Smooth muscle cell (in vitro differentiated cells): ENCODE data around the gene TIMM21. TPM values are rescaled to one million over a fixed set of nuclear protein-coding genes. Genes with fewer than 3 reads are reported as not detected.
A peak's percentile ranks its signal among the peaks of the same experiment; 100 is the strongest.

Source experiments
- DNase-seq: peaks from one replicate; lab custom pipeline; 2025; ENCODE audit not compliant: unreplicated experiment; lab: John Stamatoyannopoulos, UW
- H2AFZ ChIP-seq: fragments of 200-600 bp; sonication (generic); 2 replicates; pipeline ENCODE4 v1.6.0; 2016; ENCODE audit warnings: antibody characterized with exemption, low read depth, mild to moderate bottlenecking
- H3F3A ChIP-seq: fragments of 200-600 bp; sonication (generic); 2 replicates; pipeline ENCODE4 v1.6.0; 2017; ENCODE audit warnings: antibody characterized with exemption, low read depth
- H3K27ac ChIP-seq: fragments of 200-600 bp; sonication (generic); 2 replicates; pipeline ENCODE4 v1.5.1; 2016; ENCODE audit warnings: low read depth, mild to moderate bottlenecking
- H3K27me3 ChIP-seq: fragments of 200-600 bp; sonication (generic); 2 replicates; pipeline ENCODE4 v1.6.1; 2016; ENCODE audit warnings: low read depth, mild to moderate bottlenecking
- H3K36me3 ChIP-seq: fragments of 200-600 bp; sonication (generic); 2 replicates; pipeline ENCODE4 v1.5.1; 2016; ENCODE audit warnings: low read depth
- H3K4me1 ChIP-seq: fragments of 200-600 bp; sonication (generic); 2 replicates; pipeline ENCODE4 v1.5.1; 2016; ENCODE audit warnings: low read depth
- H3K4me2 ChIP-seq: fragments of 200-600 bp; sonication (generic); 2 replicates; pipeline ENCODE4 v1.6.0; 2016; ENCODE audit warnings: mild to moderate bottlenecking
- H3K4me3 ChIP-seq: fragments of 200-600 bp; sonication (generic); 2 replicates; pipeline ENCODE4 v1.5.1; 2016; ENCODE audit warnings: mild to moderate bottlenecking
- H3K79me2 ChIP-seq: fragments of 200-600 bp; sonication (generic); 2 replicates; pipeline ENCODE4 v1.6.0; 2016; ENCODE audit warnings: low read depth, mild to moderate bottlenecking
- H3K9ac ChIP-seq: fragments of 200-600 bp; sonication (generic); 2 replicates; pipeline ENCODE4 v1.6.0; 2016; ENCODE audit warnings: low read depth
- H3K9me3 ChIP-seq: fragments of 200-600 bp; sonication (generic); replicated peaks from 2 replicates; pipeline ENCODE4 v1.5.1; 2016; ENCODE audit warnings: low read depth
- H4K20me1 ChIP-seq: fragments of 200-600 bp; sonication (generic); 2 replicates; pipeline ENCODE4 v1.6.0; 2016; ENCODE audit warnings: low read depth
- CTCF ChIP-seq: fragments of 200-600 bp; sonication (generic); IDR thresholded peaks from 2 replicates; pipeline ENCODE4 v1.5.1; 2017; ENCODE audit warnings: borderline replicate concordance, mild to moderate bottlenecking, antibody characterized with exemption; ENCODE audit not compliant: insufficient read depth, poor library complexity, severe bottlenecking
- whole genome bisulfite sequencing: methylation state at CpG from one replicate; pipeline ENCODE4 v1.1.7; 2016; ENCODE audit warnings: low lambda C conversion rate; 5-methylcytosine and 5-hydroxymethylcytosine counted together
- polyA plus RNA-seq: library from polyadenylated mRNA; unstranded; fragments of >200 nt; fragmentation: Nextera tagmentation; extraction: Ambion mirVana; gene quantifications from 2 replicates; pipeline ENCODE4 v1.2.1, GENCODE V29; 2016
- total RNA-seq: library from RNA; depleted of rRNA; stranded (reverse); fragments of >200 nt; gene quantifications from 2 replicates; pipeline ENCODE4 v1.2.3, GENCODE V29; 2014

TIMM21 gene
- total and polyA plus RNA-seq, 2 experiments from 2014 or later, result 27.6 to 72.6 TPM

- Histone ChIP-seq H3K4me1 (peaks cover 11% of the 10 kb centered on the region), H3K4me3 (no peak overlapping the region), H3K4me2 (no peak overlapping the region), H4K20me1 (no peaks in the 10 kb centered on the region), H2AFZ (no peak overlapping the region), H3K79me2 (no peaks in the 10 kb centered on the region), H3K9ac (no peak overlapping the region), H3F3A (no peaks in the 10 kb centered on the region), H3K27me3 (no peaks in the 10 kb centered on the region), H3K27ac (no peak overlapping the region), H3K36me3 (no peaks in the 10 kb centered on the region), H3K9me3 (no peaks in the 10 kb centered on the region)
- WGBS, result 73% methylated on average over 3 of the region's 3 CpGs
- TF ChIP-seq CTCF, result no peak
- DNase-seq, result no peak
These were observed 16.1 kb upstream of the TIMM21 start for GRCh38 chr18:74132201-74132600.

GRCh38 chr18:74137920-74138538, 10.3 kb upstream of the TIMM21 start:
- 92% methylated on average over 12 of the region's 12 CpGs for WGBS
- Histone ChIP-seq H3K9ac (no peak overlapping the region), H3K4me3 (no peak overlapping the region), H3K79me2 (no peaks in the 10 kb centered on the region), H3K36me3 (no peaks in the 10 kb centered on the region), H3F3A (peaks cover 4% of the 10 kb centered on the region), H3K4me2 (no peak overlapping the region), H4K20me1 (no peaks in the 10 kb centered on the region), H3K9me3 (no peaks in the 10 kb centered on the region), H2AFZ (no peak overlapping the region), H3K27ac (no peak overlapping the region), H3K27me3 (no peaks in the 10 kb centered on the region), H3K4me1 (peaks cover 3% of the 10 kb centered on the region)
- TF ChIP-seq CTCF, result no peak
- no peak for DNase-seq

GRCh38 chr18:74139411-74139810, 8.9 kb upstream of the TIMM21 start:
- peak overlapping the region; percentile 28 for H3K9ac ChIP-seq

More at GRCh38 chr18:74139411-74139810, 8.9 kb upstream of the TIMM21 start:
- H3F3A ChIP-seq, result peaks cover 4% of the 10 kb centered on the region
- H3K27me3 ChIP-seq, result no peaks in the 10 kb centered on the region
- H3K9me3 ChIP-seq, result no peaks in the 10 kb centered on the region
- H4K20me1 ChIP-seq, result no peaks in the 10 kb centered on the region
- TF ChIP-seq CTCF, result no peak
- no peak for DNase-seq
- H3K27ac ChIP-seq, result peak overlapping the region; percentile 66
- no peak overlapping the region for H3K4me3 ChIP-seq
- H3K4me2 ChIP-seq, result peak overlapping the region; percentile 71
- peaks cover 3% of the 10 kb centered on the region for H3K4me1 ChIP-seq
- 49% methylated on average over 2 of the region's 2 CpGs for WGBS
- no peaks in the 10 kb centered on the region for H3K79me2 ChIP-seq
- H3K36me3 ChIP-seq, result no peaks in the 10 kb centered on the region
- peak overlapping the region; percentile 34 for H2AFZ ChIP-seq
